A673 (cell line): Measurements from ENCODE around the gene TROAP.

ENCODE experiments used
- EZH2 ChIP-seq: fragments of 200-600 bp; sonication (generic); IDR thresholded peaks from 2 replicates; pipeline ENCODE4 v1.6.1; 2017; ENCODE audit warnings: borderline replicate concordance, low read depth, mild to moderate bottlenecking, mixed read lengths, antibody characterized with exemption, low read length; ENCODE audit not compliant: poor library complexity, severe bottlenecking
- TF ChIP-seq, protein P1 (sequence below): fragments of 300-800, 200-600 bp; sonication (generic); conservative IDR thresholded peaks from 2 replicates; pipeline ENCODE4 v1.5.1; 2017; ENCODE audit warnings: low read depth, mild to moderate bottlenecking, antibody characterized with exemption, low read length, moderate library complexity, mixed read lengths

- TF ChIP-seq, protein P1, sequence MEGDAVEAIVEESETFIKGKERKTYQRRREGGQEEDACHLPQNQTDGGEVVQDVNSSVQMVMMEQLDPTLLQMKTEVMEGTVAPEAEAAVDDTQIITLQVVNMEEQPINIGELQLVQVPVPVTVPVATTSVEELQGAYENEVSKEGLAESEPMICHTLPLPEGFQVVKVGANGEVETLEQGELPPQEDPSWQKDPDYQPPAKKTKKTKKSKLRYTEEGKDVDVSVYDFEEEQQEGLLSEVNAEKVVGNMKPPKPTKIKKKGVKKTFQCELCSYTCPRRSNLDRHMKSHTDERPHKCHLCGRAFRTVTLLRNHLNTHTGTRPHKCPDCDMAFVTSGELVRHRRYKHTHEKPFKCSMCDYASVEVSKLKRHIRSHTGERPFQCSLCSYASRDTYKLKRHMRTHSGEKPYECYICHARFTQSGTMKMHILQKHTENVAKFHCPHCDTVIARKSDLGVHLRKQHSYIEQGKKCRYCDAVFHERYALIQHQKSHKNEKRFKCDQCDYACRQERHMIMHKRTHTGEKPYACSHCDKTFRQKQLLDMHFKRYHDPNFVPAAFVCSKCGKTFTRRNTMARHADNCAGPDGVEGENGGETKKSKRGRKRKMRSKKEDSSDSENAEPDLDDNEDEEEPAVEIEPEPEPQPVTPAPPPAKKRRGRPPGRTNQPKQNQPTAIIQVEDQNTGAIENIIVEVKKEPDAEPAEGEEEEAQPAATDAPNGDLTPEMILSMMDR = no peak
- TF ChIP-seq EZH2 = no peak
These were observed 28.8 kb upstream of the TROAP start for GRCh38 chr12:49294086-49294803.
